K562 (cell line): Measurements from ENCODE around the gene FOXJ2. TPM values are rescaled to one million over a fixed set of nuclear protein-coding genes. Genes with fewer than 3 reads are reported as not detected.

Experiments
- CREBBP ChIP-seq: IDR thresholded peaks from one replicate; pipeline ENCODE4 v1.6.1; 2012; ENCODE audit warnings: low read depth, mild to moderate bottlenecking, control low read depth, inconsistent platforms, low read length
- KAT8 ChIP-seq: fragments of 450-650 bp; IDR thresholded peaks from 2 replicates; pipeline ENCODE4 v1.6.1; 2016; ENCODE audit warnings: low read depth, mild to moderate bottlenecking
- NEUROD1 ChIP-seq: fragments of 150-350 bp; IDR thresholded peaks from 2 replicates; pipeline ENCODE4 v1.6.1; 2014; ENCODE audit warnings: borderline replicate concordance, low read length, low read depth; ENCODE audit not compliant: partially characterized antibody
- RBBP5 ChIP-seq: fragments of 200-600 bp; sonication (generic); IDR thresholded peaks from 2 replicates; pipeline ENCODE4 v1.6.1; 2012; ENCODE audit warnings: borderline replicate concordance, mild to moderate bottlenecking, low read length, control low read depth, inconsistent platforms; ENCODE audit not compliant: insufficient read depth, poor library complexity, severe bottlenecking
- SLC30A9 ChIP-seq: fragments of 250-450 bp; sonication (Bioruptor Pico); IDR thresholded peaks from 2 replicates; pipeline ENCODE4 v1.8.0; 2022; ENCODE audit warnings: mild to moderate bottlenecking, moderate library complexity
- SMAD4 ChIP-seq: fragments of 250-450 bp; sonication (Bioruptor Pico); conservative IDR thresholded peaks from 2 replicates; pipeline ENCODE4 v1.8.0; 2021; ENCODE audit warnings: inconsistent platforms, mild to moderate bottlenecking, moderate library complexity
- ZFX ChIP-seq: sonication (generic); formaldehyde crosslinking; IDR thresholded peaks from 2 replicates; pipeline ENCODE4 v1.8.0; 2022; ENCODE audit warnings: mild to moderate bottlenecking, missing genetic modification reagents, moderate library complexity
- ZNF316 ChIP-seq: fragments of 450-650 bp; IDR thresholded peaks from 2 replicates; pipeline ENCODE4 v1.6.1; 2016
- ZNF77 ChIP-seq: fragments of 250-450 bp; sonication (Bioruptor Pico); IDR thresholded peaks from 2 replicates; pipeline ENCODE4 v1.5.0; 2020
- polyA plus RNA-seq, 8 experiments: library from polyadenylated mRNA; depleted of rRNA in 4 of 8; stranded (reverse) in 5 of 8; unstranded in 3 of 8; fragments of >200 nt; fragmentation: Nextera tagmentation in 2 of 8; fragmentation: Illumina TruSeq in 1 of 8; extraction: Ambion mirVana in 2 of 8; extraction: Trizol in 1 of 8; gene quantifications; 2 replicates each; pipeline versions ENCODE4 v1.2.1 to v1.2.3, GENCODE V29; 2011 to 2014; ENCODE audit warnings: inconsistent platforms in 1 of 8, missing spikeins in 1 of 8
- total RNA-seq, 7 experiments: library from RNA; depleted of rRNA in 6 of 7; stranded (reverse); fragments of >200 nt in 6 of 7; fragmentation: Illumina TruSeq in 2 of 7; extraction: Trizol in 2 of 7; gene quantifications; 2 replicates each; pipeline versions ENCODE4 v1.2.1 to v1.2.3, GENCODE V29; 2011 to 2021; ENCODE audit warnings: low replicate concordance in 1 of 7
- TF ChIP-seq, protein P1 (sequence below), 2 experiments: fragments of 450-650 bp; IDR thresholded peaks; 2 replicates each; pipeline ENCODE4 v1.6.1; 2016; ENCODE audit warnings: mild to moderate bottlenecking in 2 of 2, borderline replicate concordance in 1 of 2, low read depth in 1 of 2, moderate library complexity in 1 of 2
- TF ChIP-seq, protein P2 (sequence below): fragments of 250-450 bp; sonication (Bioruptor Pico); IDR thresholded peaks from 2 replicates; pipeline ENCODE4 v1.5.0; 2021; ENCODE audit warnings: mild to moderate bottlenecking, borderline replicate concordance

FOXJ2 gene
- total and polyA plus RNA-seq, 9 of the 15 experiments (the other 6 are each of a cell fraction or from before 2014, with no cell fraction given): 1.0 to 7.5 (median 2.4) TPM

DNA sequence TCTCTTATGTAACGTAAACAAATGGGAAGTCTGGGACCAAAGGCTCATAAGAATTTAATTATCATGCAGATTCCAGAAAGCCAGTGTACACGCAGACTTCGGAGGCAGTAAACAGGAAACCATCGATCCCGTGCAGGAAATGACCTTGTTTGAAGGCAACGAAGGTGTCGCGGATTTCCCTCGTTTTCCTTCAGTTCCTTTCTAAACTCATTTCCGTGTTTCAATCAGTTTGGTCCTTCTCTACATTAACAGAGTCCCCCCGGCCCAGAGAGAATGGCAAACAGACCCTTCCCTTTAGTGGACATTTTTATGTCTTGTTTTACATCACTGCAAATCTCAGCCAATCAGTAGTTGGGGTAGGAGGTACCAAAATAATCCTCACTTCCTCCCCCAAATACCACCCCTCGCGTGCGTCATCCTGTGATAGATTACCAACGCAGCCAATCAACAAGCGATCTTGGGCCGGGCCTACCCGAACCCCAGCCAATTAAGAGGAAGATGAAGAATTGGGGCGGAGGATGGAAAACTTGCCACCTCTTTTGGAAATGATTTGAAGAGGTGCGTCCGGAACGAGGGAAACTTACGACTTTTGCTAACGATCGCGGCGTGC lies 6.1 kb upstream of the FOXJ2 start (continued):
- TF ChIP-seq, protein P1, sequence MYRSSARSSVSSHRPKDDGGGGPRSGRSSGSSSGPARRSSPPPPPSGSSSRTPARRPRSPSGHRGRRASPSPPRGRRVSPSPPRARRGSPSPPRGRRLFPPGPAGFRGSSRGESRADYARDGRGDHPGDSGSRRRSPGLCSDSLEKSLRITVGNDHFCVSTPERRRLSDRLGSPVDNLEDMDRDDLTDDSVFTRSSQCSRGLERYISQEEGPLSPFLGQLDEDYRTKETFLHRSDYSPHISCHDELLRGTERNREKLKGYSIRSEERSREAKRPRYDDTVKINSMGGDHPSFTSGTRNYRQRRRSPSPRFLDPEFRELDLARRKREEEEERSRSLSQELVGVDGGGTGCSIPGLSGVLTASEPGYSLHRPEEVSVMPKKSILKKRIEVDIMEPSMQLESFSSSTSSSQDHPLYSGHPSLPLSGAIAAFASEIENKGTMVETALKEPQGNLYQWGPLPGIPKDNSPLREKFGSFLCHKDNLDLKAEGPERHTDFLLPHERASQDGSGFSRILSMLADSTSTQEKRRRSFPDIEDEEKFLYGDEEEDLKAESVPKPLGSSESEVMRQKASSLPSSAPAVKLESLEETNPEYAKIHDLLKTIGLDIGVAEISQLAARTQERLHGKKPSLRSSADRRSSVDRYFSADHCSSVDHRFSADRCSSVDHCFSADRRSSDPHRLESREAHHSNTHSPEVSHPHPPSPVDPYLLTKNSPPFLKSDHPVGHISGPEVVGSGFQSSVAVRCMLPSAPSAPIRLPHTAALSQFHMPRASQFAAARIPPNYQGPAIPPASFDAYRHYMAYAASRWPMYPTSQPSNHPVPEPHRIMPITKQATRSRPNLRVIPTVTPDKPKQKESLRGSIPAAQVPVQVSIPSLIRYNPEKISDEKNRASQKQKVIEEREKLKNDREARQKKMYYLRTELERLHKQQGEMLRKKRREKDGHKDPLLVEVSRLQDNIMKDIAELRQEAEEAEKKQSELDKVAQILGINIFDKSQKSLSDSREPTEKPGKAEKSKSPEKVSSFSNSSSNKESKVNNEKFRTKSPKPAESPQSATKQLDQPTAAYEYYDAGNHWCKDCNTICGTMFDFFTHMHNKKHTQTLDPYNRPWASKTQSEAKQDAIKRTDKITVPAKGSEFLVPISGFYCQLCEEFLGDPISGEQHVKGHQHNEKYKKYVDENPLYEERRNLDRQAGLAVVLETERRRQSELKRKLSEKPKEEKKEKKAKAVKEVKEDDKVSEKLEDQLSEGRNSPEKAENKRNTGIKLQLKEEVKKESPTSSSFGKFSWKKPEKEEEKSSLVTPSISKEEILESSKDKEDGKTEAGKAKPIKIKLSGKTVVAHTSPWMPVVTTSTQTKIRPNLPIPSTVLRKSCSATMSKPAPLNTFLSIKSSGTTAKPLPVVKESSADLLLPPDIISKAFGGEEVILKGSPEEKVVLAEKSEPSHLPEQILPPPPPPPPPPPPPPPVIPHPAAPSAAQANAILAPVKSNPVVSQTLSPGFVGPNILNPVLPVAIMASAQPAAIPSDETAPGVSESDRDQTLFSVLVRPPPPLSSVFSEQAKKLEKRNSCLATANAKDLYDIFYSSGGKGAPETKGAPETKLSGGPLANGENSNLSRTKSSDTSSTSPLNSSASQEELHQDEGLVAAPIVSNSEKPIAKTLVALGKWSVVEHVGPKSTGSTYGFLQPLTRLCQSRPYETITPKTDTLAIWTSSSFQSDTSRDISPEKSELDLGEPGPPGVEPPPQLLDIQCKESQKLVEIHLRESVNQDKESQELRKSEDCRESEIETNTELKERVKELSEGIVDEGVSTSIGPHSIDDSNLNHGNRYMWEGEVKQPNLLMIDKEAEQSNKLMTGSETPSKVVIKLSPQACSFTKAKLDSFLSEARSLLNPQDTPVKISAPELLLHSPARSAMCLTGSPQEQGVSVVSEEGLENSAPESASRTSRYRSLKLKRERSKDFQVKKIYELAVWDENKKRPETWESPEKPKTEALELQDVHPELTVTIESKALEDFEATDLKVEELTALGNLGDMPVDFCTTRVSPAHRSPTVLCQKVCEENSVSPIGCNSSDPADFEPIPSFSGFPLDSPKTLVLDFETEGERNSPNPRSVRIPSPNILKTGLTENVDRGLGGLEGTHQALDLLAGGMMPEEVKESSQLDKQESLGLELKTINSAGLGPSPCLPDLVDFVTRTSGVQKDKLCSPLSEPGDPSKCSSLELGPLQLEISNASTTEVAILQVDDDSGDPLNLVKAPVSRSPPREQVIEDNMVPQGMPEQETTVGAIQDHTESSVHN (IDR thresholded peaks at IDR 0.05; ENCODE audit: borderline replicate concordance in 1 of 2, low read depth in 1 of 2): no peak
- TF ChIP-seq SLC30A9 (CRISPR knock-in tag) (no peak), NEUROD1 (peak; percentile 71), KAT8 (no peak), ZFX (CRISPR knock-in tag) (no peak), ZNF77 (no peak), RBBP5 (no peak), ZNF316 (no peak), CREBBP (no peak), SMAD4 (CRISPR knock-in tag) (no peak)
- TF ChIP-seq, protein P2, sequence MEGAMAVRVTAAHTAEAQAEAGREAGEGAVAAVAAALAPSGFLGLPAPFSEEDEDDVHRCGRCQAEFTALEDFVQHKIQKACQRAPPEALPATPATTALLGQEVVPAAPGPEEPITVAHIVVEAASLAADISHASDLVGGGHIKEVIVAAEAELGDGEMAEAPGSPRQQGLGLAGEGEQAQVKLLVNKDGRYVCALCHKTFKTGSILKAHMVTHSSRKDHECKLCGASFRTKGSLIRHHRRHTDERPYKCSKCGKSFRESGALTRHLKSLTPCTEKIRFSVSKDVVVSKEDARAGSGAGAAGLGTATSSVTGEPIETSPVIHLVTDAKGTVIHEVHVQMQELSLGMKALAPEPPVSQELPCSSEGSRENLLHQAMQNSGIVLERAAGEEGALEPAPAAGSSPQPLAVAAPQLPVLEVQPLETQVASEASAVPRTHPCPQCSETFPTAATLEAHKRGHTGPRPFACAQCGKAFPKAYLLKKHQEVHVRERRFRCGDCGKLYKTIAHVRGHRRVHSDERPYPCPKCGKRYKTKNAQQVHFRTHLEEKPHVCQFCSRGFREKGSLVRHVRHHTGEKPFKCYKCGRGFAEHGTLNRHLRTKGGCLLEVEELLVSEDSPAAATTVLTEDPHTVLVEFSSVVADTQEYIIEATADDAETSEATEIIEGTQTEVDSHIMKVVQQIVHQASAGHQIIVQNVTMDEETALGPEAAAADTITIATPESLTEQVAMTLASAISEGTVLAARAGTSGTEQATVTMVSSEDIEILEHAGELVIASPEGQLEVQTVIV (CRISPR knock-in tag): no peak
